HG02763 (cell line): ENCODE results near the gene RPL18.

Experiments used
- ATAC-seq: cut with Tn5 transposase; IDR thresholded peaks from one replicate; pipeline ENCODE4 v1.9.1; 2021; ENCODE audit warnings: mild to moderate bottlenecking, moderate library complexity; ENCODE audit not compliant: unreplicated experiment

RPL18 gene

DNA sequence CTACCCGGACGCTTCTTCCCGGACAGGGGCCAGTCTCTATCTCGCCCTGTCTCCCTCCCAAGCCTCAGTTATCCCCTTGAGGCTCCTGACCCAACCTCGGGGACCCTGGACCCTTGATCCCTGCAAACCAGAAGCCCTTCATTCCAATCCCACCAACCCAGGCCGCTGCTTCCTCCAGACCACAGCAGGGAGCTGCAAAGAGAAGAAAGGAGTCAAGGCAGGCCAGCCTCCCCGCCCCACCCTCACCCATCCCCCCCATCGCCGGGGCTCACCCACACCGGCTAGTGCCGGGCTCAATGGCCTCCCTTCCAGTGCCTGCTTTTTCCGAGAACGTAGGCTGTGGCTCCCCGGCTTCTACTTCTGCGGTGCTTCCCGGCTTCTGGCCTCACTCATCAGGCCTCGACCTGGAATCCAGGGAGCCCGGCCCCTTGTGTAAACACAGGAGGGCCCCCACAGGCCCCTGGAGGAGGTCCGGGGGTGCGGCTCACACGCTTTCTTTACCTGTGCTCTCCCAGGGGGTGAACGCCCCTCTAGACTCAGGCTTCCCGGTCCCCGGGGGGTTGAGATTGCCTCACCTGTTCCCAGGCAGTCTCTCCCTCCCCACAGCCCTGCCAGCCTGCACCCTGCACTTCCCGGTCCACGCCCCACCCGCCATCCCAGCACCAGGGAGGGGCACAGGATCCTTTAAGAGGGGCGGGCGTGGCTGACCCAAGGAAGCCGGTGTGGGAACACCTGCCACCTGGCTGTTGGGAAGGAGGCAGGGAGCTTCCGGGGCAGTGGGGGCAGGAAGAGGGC is 4.3 kb downstream of the RPL18 start, which contains the start of gene FAM83E:
FAM83E (minus strand) TSS at position 641 of the 795 bp plus-strand sequence. CDS start 1,704 bp downstream, outside the sequence.
- no peak for ATAC-seq

DNA sequence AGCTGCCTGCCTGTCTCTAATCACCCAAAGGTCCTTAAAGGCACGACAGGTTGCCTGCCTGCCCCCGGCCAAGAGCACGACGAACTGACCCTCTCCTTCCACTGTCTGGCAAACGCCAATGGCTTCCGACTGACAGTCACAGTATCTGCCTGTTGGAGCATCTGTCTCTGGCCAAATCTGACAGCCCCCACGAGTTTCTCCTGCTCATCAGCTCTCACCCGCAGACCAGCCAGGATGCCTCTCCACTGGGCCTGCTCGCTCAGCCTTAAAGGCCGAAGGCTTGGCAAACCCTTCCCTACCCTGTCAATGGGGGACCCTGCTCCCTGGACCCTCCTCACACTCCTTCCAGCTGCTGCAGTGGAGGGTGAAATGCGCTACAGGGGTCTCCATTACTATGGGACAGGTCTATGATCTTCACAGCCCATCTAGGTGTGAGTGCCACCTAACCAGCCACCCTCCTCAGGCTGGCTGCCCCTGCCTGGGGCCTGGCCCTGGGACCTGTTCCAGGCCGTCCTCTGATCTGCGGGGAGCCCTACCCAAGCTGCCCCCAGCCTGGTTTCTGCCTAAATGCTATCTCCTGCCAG is 5.0 kb downstream of the RPL18 start:
- ATAC-seq: no peak

DNA sequence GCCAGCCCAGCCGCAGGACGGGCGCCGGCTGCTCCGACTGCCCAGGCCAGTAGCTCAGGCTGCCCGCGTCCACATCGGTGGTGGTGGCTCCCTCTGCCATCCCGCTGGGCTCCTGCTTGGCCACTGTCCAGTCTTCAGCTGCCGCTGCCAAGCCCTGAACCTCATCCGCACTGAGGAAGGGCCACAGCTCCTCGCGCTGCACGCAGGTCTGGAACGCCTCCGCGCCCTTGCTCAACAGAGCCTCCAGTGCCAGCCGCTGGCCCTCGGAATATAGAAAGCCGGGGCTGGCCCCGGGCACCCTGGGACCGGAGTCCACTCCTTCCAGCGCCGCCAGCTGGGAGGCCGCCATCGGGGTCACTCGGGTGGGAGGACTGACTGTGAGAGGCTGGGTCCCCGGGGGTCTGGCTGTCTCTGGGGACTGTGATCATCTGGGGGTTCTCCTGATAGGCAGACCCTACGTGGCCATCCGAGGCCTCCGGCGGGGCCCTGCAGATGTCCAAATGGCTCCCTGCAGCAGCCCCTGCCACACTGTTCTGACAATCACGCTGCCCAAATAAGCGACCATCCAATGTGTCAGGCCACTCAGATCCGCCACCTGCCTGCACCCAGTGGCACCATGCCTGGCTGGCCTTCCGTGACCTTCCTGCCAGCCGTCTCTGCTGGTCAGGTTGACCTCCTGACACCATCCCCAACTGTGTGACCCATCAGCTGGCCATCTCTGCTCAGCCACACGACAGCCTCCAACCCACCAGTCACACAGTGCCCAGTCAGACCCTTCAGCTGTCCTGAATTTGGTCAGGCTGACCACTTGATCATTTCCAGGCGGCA is 5.7 kb downstream of the RPL18 start:
- no peak for ATAC-seq

DNA sequence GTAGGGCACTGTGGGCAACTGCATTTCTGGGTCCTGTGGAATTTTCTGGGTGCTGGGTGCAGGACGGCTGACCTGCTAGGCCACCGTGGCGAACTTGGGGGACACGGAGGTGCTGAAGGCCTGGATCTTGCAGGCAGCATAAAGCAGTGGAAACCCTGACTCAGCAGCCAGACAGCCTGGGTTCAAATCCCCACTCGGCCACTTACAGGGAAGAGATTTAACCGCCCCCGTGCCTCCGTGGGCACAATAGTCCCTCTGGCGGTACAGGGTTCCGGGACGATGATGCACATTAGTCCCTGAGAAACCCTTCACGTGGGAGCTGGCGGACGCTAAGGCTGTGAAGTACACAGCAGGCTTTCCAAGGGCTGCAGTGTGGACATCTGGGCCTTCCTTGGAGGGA is 7.1 kb downstream of the RPL18 start:
- no peak for ATAC-seq

DNA sequence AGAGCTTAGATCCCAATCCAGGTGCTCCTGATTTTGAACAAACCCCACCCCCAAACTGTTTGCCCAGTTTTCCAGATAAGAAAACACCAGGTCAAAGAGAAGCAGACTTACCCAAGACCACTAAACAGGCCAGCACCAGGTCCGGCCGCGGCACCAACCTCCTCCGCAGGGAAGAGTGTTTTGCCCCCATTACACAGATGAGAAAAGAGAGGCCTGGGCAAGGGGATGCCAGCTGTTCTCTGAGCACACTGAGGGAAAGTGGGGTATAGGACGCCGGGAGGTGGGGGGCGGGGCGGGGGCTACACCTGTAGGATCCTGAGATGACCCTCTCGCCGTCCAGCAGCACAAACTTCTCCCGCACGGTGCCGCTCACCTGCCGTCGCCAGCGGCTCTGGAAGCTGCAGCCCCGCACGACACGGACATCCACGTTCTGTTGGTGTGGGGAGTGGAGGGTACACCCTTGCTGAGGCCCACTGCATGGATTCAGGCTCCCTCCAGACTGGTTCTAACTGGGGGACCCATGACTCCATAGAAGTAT is 9.3 kb downstream of the RPL18 start:
- no peak for ATAC-seq

DNA sequence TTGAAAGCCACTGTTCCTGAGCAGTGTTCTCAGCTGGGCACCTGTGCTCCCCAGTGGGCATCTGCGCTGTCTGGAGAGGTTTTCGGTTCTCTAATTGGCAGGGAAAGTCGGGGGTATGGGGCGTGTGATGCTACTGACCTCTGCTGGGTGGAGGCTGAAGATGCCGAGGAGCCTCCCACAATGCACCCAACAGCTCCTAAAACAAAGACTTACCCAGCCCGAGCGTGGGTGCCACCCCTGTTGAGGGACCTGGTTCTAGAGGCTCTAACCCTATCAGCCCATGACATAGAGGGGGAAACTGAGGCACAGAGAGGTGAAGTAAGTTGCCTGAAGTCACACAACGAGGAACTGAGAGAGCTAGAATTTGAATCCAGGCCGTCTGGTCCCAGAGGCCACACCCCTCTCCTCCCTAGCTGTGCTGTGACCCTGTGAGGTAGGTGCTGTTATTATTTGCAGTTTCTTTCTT is 10.1 kb downstream of the RPL18 start:
- no peak for ATAC-seq

DNA sequence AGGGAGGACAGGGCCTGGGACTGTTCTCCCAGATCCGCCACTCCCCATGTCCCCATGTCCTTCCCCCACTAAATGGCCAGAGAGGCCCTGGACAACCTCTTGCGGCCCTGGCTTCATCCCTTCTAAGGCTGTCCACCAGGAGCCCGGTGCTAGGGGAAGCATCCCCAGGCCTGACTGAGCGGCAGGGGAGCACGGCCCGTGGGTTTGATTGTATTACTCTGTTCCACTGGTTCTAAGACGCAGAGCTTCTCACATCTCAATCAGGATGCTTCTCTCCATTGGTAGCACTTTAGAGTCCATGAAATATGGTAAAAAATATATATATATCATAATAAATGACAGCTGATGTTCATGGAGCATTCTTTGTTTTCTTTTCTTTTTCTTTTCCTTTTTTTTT is 11.6 kb downstream of the RPL18 start:
- no peak for ATAC-seq

DNA sequence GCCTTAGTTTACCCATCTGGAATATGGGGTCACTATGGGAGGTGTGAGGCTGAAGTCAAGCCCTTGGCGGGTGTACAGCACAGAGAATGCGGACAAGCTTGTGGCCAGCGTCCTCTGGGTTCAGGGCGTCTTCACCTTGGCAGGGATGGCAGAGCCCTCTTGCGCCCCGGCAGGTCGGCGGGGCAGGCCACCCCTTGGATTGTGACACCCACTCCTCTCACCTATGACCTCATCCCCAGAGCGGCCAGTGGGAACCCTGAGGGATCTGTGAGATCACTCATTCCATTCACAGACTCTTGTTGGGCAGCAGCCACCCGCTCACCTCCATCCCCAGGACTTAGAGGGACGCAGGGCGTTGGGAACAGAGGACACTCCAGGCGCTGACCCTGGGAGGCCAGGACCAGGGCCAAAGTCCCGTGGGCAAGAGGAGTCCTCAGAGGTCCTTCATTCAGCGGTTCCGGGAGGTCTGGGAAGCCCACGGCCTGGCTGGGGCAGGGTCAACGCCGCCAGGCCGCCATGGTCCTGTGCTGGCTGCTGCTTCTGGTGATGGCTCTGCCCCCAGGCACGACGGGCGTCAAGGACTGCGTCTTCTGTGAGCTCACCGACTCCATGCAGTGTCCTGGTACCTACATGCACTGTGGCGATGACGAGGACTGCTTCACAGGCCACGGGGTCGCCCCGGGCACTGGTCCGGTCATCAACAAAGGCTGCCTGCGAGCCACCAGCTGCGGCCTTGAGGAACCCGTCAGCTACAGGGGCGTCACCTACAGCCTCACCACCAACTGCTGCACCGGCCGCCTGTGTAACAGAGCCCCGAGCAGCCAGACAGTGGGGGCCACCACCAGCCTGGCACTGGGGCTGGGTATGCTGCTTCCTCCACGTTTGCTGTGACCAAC is 12.3 kb downstream of the RPL18 start, which contains the start of gene SPACA4:
SPACA4 (plus strand) TSS at position 280 of the 896 bp plus-strand sequence; CDS start at position 517, 237 bp downstream.
- no peak for ATAC-seq

DNA sequence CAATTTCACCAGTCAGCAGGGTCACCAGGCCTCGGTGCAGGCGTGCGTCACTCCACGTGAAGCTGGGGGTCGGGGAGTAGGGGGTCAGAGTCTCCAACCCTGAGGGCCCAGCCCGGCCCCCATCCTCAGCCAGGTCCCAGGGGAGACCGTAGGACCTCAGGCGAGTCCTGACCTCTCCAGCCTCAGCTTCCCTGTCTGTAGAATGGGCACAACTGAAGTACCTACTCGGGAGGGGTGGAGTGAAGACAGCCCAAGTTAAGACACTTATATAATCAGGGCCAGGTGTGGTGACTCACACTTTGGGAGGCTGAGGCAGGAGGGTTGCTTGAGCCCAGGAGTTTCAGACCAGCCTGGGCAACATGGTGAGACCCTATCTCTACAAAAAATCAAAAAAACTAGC is 15.1 kb downstream of the RPL18 start:
- ATAC-seq: no peak

DNA sequence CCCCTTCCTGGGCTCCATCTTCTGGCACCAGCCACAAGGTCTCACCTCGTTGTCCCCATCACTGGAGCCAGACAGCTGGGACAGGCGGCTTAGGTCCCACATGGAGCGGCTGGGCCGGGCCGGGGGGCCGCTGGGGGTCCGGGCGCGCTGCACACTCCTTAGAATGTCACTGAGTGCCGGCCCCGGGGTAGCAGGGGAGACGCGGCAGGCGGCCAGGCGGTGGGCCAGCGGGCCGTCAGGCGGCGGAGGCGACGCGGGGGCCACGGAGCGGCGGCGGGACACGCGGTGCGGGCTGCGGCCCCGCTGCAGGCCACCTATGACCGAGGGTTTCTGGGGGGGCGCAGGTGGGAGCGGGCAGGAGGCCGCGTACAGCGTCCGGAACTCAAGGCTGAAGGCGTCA is 15.5 kb downstream of the RPL18 start:
- ATAC-seq: no peak

DNA sequence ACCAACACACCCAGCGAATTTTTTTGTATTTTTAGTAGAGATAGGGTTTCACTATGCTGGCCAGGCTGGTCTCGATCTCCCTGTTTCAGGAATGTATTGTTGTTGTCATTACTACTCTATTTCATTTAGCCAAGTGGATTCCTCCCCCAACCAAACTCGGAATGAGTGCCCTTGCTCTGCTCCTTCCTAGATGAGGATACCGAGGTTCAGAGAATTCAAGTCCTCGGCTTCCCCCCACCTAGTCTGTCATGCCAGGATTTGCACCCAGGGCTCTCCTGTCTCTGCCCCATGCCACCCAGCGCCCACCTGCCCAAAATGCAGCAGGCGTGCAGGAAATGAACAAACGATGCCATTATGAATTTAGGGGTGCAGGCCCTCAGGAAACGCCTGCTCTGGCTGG is 16.0 kb downstream of the RPL18 start:
- ATAC-seq: no peak

DNA sequence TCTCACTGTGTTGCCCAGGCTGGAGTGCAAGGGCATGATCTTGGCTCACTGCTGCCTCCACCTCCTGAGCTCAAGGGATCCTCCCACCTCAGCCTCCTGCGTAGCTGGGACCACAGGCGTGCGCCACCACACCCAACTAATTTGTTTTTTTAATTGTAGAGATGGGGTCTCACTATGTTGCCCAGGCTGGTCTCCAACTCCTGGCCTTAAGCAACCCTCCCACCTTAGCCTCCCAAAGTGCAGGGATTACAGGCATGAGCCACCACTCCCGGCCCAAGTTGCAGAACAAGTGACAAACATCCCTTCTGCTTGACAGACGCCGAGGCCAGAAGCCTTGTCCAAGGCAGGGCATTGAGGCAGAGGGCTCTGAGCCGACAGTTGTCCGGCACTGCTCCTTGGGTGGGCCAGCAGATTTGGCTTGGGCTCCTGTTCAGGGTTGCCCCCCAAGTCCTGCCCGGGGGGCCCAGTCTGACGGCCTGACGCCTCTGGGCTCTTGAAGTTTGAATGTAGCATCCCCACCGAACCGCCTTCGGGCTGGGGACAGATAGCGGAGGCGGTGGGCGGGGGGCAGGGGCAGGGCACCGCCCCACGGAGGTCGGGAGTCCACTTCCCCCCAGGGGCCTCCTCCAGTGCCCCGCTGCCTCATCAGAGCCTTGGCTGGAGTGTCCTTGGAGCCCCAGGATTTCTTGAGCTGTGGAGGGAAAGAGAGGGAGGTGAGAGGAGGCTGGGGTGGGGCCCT is 18.1 kb downstream of the RPL18 start:
- ATAC-seq: no peak

DNA sequence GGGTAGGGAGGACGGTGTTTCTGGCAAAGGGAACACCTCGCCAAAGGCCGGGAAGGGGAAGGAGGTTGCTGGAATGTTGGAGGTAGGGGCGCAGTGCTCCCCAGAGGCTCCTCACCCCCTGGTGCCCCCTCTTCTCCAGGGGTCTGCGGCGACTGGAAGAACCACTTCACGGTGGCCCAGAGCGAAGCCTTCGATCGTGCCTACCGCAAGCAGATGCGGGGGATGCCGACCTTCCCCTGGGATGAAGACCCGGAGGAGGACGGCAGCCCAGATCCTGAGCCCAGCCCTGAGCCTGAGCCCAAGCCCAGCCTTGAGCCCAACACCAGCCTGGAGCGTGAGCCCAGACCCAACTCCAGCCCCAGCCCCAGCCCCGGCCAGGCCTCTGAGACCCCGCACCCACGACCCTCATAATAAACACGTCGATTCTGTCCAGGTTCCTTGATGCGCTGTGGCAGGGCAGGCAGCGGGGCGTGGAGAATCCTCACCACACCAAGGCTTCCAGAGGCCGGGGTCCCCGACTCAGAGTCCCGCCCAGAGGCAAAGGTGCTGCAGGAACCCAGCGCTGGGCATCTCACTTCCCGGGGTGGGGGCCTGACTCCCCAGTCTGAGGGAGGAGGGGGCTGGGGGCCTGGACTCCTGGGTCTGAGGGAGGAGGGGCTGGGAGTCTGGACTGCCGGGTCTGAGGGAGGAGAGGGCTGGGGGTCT is 19.8 kb downstream of the RPL18 start:
- no peak for ATAC-seq

DNA sequence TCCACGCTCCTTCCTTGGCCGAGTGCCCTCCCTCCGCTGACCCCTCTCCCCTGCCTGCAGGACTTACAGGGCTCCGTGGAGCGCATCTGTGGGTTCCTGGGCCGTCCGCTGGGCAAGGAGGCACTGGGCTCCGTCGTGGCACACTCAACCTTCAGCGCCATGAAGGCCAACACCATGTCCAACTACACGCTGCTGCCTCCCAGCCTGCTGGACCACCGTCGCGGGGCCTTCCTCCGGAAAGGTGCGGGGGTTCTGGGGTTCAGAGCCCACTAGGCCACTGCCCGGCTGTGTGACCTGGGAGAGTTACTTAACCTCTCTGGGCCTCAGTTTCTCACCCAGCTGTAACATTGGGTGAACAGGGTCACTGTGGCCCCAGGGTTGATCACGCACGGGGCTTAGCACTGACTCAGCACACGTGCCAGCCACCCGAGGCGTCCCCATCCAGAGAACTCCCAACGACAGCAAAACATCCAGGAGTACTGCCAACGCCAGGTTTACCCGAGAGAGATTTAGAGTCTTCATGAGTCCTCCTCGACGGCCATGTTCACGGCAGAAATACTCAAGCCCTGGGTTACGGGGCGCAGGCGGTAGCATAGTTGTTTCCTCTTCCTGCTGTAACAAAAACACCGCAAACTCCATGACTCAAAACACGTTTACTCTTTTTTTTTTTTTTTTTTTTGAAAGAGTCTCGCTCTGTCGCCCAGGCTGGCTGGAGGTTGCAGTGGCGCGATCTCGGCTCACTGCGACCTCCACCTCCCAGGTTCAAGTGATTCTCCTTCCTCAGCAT is 22.1 kb downstream of the RPL18 start:
- ATAC-seq: no peak

DNA sequence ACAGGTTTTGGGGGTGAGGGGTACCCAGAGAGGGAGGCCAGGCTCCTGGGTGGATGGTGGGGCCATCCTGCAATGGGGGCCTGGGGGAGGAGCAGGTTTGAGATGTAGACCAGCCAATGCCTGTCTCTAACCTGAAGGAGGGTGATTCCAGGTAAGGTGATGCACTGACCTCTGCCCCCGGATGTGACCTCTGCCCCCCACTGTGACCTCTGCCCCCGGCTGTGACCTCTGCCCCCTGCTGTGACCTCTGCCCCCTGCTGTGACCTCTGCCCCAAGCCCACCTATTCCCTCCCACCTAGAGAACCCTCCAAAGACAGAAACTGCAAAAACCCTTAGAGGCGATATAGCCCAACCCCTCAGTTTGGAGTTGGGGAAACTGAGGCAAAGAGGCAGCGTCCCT is 22.7 kb downstream of the RPL18 start:
- ATAC-seq: no peak

DNA sequence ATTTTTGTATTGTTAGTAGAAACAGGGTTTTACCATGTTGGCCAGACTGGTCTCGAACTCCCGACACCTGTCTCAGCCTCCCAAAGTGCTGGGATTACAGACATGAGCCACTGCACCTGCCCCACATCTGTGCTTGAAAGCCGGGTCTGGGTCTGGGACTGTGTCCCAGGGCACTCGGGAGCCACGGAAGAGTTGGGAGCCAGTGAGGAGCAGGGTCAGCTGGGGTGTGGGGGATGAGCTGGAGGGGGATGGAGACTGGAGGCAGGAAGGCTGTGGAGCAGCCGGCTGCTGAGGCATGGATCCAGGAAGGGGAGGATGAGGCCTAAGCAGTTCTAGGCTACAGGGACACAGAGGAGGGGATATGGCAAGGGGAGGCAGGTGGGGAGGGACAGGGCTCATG is 23.1 kb downstream of the RPL18 start:
- no peak for ATAC-seq

DNA sequence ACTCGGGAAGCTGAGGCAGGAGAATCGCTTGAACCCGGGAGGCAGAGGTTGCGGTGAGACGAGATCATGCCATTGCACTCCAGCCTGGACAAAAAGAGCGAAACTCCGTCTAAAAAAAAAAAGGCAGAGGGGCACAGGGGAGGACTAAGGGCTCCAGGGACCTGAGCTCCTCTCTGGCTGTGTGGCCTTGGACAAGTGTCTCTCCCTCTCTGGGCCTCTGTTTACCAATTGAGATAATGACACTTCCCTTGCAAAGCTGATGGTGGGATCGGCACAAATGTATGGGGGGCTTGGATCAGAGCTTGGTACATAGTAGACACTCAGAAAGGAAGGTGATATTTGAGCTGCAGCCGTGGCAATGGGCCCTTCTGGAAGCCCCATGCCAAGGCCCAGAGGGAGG is 23.8 kb downstream of the RPL18 start:
- ATAC-seq: no peak

DNA sequence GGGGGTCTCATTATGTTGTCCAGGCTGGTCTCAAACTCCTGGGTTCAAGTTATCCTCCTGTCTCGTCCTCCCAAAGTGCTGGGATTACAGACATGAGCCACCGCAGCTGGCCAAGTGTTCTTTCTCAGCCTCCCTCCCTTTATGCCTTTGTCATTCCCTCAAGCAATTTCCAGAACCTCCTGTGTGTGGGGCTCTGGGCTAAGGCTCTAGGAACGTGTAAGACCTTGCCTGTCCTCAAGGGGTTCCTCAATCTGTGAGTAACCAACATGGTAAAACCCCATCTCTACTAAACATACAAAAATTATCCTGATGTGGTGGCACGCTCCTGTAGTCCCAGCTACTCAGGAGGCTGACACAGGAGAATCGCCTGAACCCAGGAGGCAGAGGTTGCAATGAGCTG is 28.0 kb downstream of the RPL18 start:
- no peak for ATAC-seq
